SH-SY5Y (cell line): ENCODE data around the gene RABL6.

Source experiments
- GATA2 ChIP-seq: IDR thresholded peaks from 2 replicates; pipeline ENCODE4 v1.6.1; 2011; ENCODE audit warnings: mild to moderate bottlenecking, low read depth, low read length
- GATA3 ChIP-seq: IDR thresholded peaks from 2 replicates; pipeline ENCODE4 v1.6.1; 2011; ENCODE audit warnings: low read depth, mild to moderate bottlenecking, low read length, moderate library complexity

GRCh38 chr9:136791516-136792276, 16.1 kb upstream of the RABL6 start:
- no peak for TF ChIP-seq GATA3
- TF ChIP-seq GATA2: no peak
